Endothelial cell of umbilical vein (primary cell): ENCODE data around the gene CPB1. TPM values are rescaled to one million over a fixed set of nuclear protein-coding genes. Genes with fewer than 3 reads are reported as not detected.

Source experiments
- BruUV-seq: library from RNA; stranded (reverse); fragments of 400-500 nt; replicated peaks from 2 replicates; lab custom pipeline; 2021; lab: Mats Ljungman, UMichigan
- CTCF ChIA-PET: fragments of 300-600, 350-600 bp; sonication (Branson Sonifier 250); formaldehyde crosslinking; loops from one replicate; lab custom pipeline; 2021; ENCODE audit warnings: antibody characterized with exemption, inconsistent platforms; lab: Charles Lee
- POLR2A ChIA-PET: fragments of 300-600, 350-600 bp; sonication (Branson Sonifier 250); formaldehyde crosslinking; loops from one replicate; lab custom pipeline; 2021; ENCODE audit warnings: antibody characterized with exemption, inconsistent platforms; lab: Charles Lee
- DNase-seq: peaks from one replicate; pipeline ENCODE4 v3.0.0-alpha.2; 2011; ENCODE audit warnings: low read depth, low spot score
- FAIRE-seq: peaks from 2 replicates; lab custom pipeline; 2011; peaks lifted over from hg19 to GRCh38; lab: Jason Lieb, UNC
- H2AFZ ChIP-seq: 2 replicates; pipeline ENCODE4 v1.6.0; 2012; ENCODE audit warnings: low read depth, low read length, control low read depth, inconsistent platforms
- H3K27ac ChIP-seq: 2 replicates; pipeline ENCODE4 v1.5.1; 2011; ENCODE audit warnings: low read depth, mild to moderate bottlenecking, control low read depth, low read length, moderate library complexity; ENCODE audit not compliant: insufficient read depth
- H3K27me3 ChIP-seq, 2 experiments: 2 replicates each; pipeline versions ENCODE4 v1.6.0 to v1.6.1; 2011; ENCODE audit warnings: low read length in 2 of 2, mixed read lengths in 1 of 2; ENCODE audit not compliant: control insufficient read depth in 2 of 2, insufficient read depth in 2 of 2
- H3K36me3 ChIP-seq, 2 experiments: 2 replicates in 1 of 2; 3 replicates in 1 of 2; pipeline ENCODE4 v1.5.1; 2011; ENCODE audit warnings: low read length in 2 of 2, mild to moderate bottlenecking in 1 of 2, moderate library complexity in 1 of 2; ENCODE audit not compliant: control insufficient read depth in 2 of 2, insufficient read depth in 2 of 2; ENCODE audit errors: extremely low read depth in 1 of 2
- H3K4me1 ChIP-seq: 3 replicates; pipeline ENCODE4 v1.5.1; 2011; ENCODE audit warnings: mild to moderate bottlenecking, low read length; ENCODE audit not compliant: control insufficient read depth, insufficient read depth; ENCODE audit errors: extremely low read depth
- H3K4me2 ChIP-seq: 2 replicates; pipeline ENCODE4 v1.6.1; 2011; ENCODE audit warnings: low read length, control low read depth, mixed read lengths; ENCODE audit not compliant: insufficient read depth
- H3K4me3 ChIP-seq, 3 experiments: fragments of 200-600 bp in 1 of 3; sonication (generic), shearing (Covaris generic) in 1 of 3; replicated peaks in 1 of 3; 2 replicates each; pipeline ENCODE4 v1.5.1; 2011 to 2016; ENCODE audit warnings: control low read depth in 3 of 3, low read length in 3 of 3, mild to moderate bottlenecking in 2 of 3, inconsistent platforms in 1 of 3, low read depth in 1 of 3, moderate library complexity in 1 of 3; ENCODE audit not compliant: insufficient read depth in 1 of 3
- H3K79me2 ChIP-seq: 2 replicates; pipeline ENCODE4 v1.6.0; 2012; ENCODE audit warnings: low read length, inconsistent platforms; ENCODE audit not compliant: control insufficient read depth, insufficient read depth
- H3K9ac ChIP-seq: replicated peaks from 2 replicates; pipeline ENCODE3; 2011; ENCODE audit warnings: low read length, control low read depth; ENCODE audit not compliant: insufficient read depth; ENCODE audit errors: extremely low read depth
- H3K9me1 ChIP-seq: replicated peaks from 3 replicates; pipeline ENCODE4 v1.6.0; 2011; ENCODE audit warnings: mild to moderate bottlenecking, low read length; ENCODE audit not compliant: control insufficient read depth, insufficient read depth; ENCODE audit errors: extremely low read depth
- H3K9me3 ChIP-seq: replicated peaks from 2 replicates; pipeline ENCODE4 v1.5.1; 2012; ENCODE audit warnings: low read length, inconsistent platforms; ENCODE audit not compliant: control insufficient read depth, insufficient read depth
- H4K20me1 ChIP-seq: replicated peaks from 2 replicates; pipeline ENCODE3; 2011; ENCODE audit warnings: mild to moderate bottlenecking, low read length; ENCODE audit not compliant: control insufficient read depth, insufficient read depth; ENCODE audit errors: extremely low read depth
- CTCF ChIP-seq, 2 donors: IDR thresholded peaks; 1 replicate in 1 of 2; 2 replicates in 1 of 2; pipeline ENCODE4 v1.5.1; 2011; ENCODE audit warnings: low read length in 2 of 2, mild to moderate bottlenecking in 2 of 2, moderate library complexity in 2 of 2, control low read depth in 1 of 2, inconsistent platforms in 1 of 2, low read depth in 1 of 2; ENCODE audit not compliant: insufficient read depth in 1 of 2; ENCODE audit errors: extremely low read depth in 1 of 2
- EZH2 ChIP-seq: IDR thresholded peaks from 2 replicates; pipeline ENCODE4 v1.6.1; 2012; ENCODE audit warnings: borderline replicate concordance, low read depth, mild to moderate bottlenecking, moderate library complexity, low read length, inconsistent platforms; ENCODE audit not compliant: severe bottlenecking
- FOS ChIP-seq: IDR thresholded peaks from 2 replicates; pipeline ENCODE4 v1.6.1; 2011; ENCODE audit warnings: mild to moderate bottlenecking, low read length, moderate library complexity, borderline replicate concordance; ENCODE audit not compliant: insufficient read depth
- GATA2 ChIP-seq: IDR thresholded peaks from 2 replicates; pipeline ENCODE4 v1.7.0; 2011; ENCODE audit warnings: low read depth, mild to moderate bottlenecking, moderate library complexity, mixed read lengths, low read length; ENCODE audit not compliant: insufficient read length, insufficient read depth
- JUN ChIP-seq: IDR thresholded peaks from 2 replicates; pipeline ENCODE4 v1.6.1; 2011; ENCODE audit warnings: borderline replicate concordance, low read depth; ENCODE audit not compliant: insufficient read length, insufficient read depth
- MAX ChIP-seq: IDR thresholded peaks from 2 replicates; pipeline ENCODE4 v1.6.1; 2011; ENCODE audit not compliant: insufficient read depth, insufficient read length
- MYC ChIP-seq: IDR thresholded peaks from one replicate; pipeline ENCODE4 v1.6.1; 2011; ENCODE audit warnings: mild to moderate bottlenecking, low read depth, low read length
- POLR2A ChIP-seq: IDR thresholded peaks from 2 replicates; pipeline ENCODE4 v1.6.1; 2012; ENCODE audit warnings: low read depth, mild to moderate bottlenecking, control low read depth, low read length
- POLR2AphosphoS5 ChIP-seq: IDR thresholded peaks from 2 replicates; pipeline ENCODE4 v1.6.1; 2012; ENCODE audit warnings: low read depth, mild to moderate bottlenecking, control low read depth, low read length, moderate library complexity; ENCODE audit not compliant: insufficient read depth
- dilution Hi-C: fragments of 300-500 bp; cut with MboI; formaldehyde crosslinking; loops from one replicate; pipeline ENCODE4 v1.15.0; 2019; ENCODE audit warnings: low sequenced_read_pairs; ENCODE audit not compliant: extremely low pct_ligation_motif_present
- intact Hi-C: fragments of 100-400 bp; cut with micrococcal nuclease; formaldehyde crosslinking; loops from one replicate; pipeline ENCODE4 v1.10.0; 2022
- polyA plus RNA-seq, 4 experiments: library from polyadenylated mRNA; depleted of rRNA in 3 of 4; stranded (reverse) in 3 of 4; unstranded in 1 of 4; fragments of >200 nt; gene quantifications; 2 replicates each; pipeline versions ENCODE4 v1.2.1 to v1.2.3, GENCODE V29; 2011 to 2012; ENCODE audit warnings: missing spikeins in 1 of 4
- total RNA-seq: library from RNA; stranded (reverse); gene quantifications from 2 replicates; pipeline ENCODE4 v1.2.3, GENCODE V29; 2021

CPB1 gene
- total and polyA plus RNA-seq, 2 donors (not counting 3 experiments of a cell fraction or from before 2014, with no cell fraction given), result not detected

- H3K9me1 ChIP-seq, result peaks cover 2% of the 10 kb centered on the region
- H3K79me2 ChIP-seq, result no peaks in the 10 kb centered on the region
- H3K27me3 ChIP-seq, result no peaks in the 10 kb centered on the region
- CTCF ChIA-PET, result interaction anchor here (1.3 kb wide), 2 partner anchors 11 to 16 kb away, joined by 3 read pairs; no protein-coding TSS in a partner anchor
- peaks cover 57% of the 10 kb centered on the region for H3K4me1 ChIP-seq
- DNase-seq, result no peak
- no peak overlapping the region for H2AFZ ChIP-seq
- POLR2A ChIA-PET, result no interaction called here
- H3K9ac ChIP-seq, result no peak overlapping the region
- no peaks in the 10 kb centered on the region for H3K36me3 ChIP-seq
- no peak overlapping the region for H3K4me3 ChIP-seq
- intact Hi-C loops, result loop anchor here (10.0 kb wide), 1 partner anchor 1543 kb away; no protein-coding TSS in a partner anchor
- TF ChIP-seq CTCF (IDR thresholded peaks at IDR 0.05; ENCODE audit: extremely low read depth in 1 of 2, insufficient read depth in 1 of 2, low read depth in 1 of 2, low read length in 2 of 2) (no peak), MYC (no peak), POLR2AphosphoS5 (no peak), POLR2A (no peak), FOS (no peak), GATA2 (no peak), MAX (no peak), JUN (no peak), EZH2 (no peak)
- no TSS peak for BruUV-seq
- H4K20me1 ChIP-seq, result no peaks in the 10 kb centered on the region
- H3K27ac ChIP-seq, result no peak overlapping the region
- dilution Hi-C loops, result no loop called here
- no peak overlapping the region for H3K4me2 ChIP-seq
- no peak for FAIRE-seq
- H3K9me3 ChIP-seq, result no peaks in the 10 kb centered on the region
These were observed 50.5 kb downstream of the CPB1 start for GRCh38 chr3:148878095-148878494.
